GM18505 (cell line): ENCODE data around the gene ZNF445.
"Not testable (repeated sequence)": the region's sequence is repeated elsewhere in the genome, so short reads cannot be mapped to it uniquely, and the experiment has no call there.

Source experiments
- ATAC-seq: cut with Tn5 transposase; IDR thresholded peaks from one replicate; pipeline ENCODE4 v1.9.1; 2021; ENCODE audit not compliant: unreplicated experiment
- POLR2A ChIP-seq: IDR thresholded peaks from 4 replicates; pipeline ENCODE4 v1.6.1; 2011; ENCODE audit warnings: borderline replicate concordance; ENCODE audit not compliant: insufficient read depth, insufficient read length; ENCODE audit errors: extremely low read depth

The ZNF445 gene

DNA sequence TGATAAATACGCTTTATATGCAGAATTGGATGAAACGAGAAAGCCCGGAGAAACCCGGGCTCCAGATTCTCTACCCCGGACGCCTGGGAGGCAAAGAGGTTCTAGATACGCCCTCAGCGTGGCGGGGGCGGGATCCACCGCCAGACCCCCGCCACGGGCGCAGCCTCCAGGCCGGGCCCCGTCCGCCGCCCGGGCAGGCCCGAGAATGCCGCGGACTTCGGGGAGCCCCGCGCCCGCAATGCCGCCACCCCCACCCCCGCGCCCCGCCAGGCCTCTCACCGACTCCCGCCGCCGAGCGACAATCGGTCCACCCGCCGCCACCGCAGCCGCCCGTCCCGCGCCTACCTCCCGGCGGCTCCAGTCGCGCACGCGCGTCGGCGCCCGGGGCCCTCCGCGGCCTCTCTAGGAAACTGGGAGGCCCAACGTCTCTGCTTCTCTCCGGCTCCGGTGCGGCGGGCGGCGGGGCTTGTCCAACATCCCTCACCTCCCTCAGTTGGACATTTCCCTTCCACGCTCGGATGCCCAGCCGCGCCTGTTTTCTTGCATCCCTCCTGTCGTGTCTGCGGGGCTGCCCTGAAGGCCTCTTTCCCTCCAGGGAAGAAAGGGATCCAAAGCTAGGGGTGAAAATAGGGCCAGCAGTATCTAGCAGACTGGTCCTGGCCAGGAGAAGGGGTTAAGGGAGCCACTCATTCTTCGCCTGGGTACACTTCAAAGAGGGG lies at the start of gene ZNF445:
ZNF445 (minus strand) TSS at position 359 of the 719 bp plus-strand sequence. CDS start 22,121 bp downstream, outside the sequence.
- peak; percentile 82 for ATAC-seq

DNA sequence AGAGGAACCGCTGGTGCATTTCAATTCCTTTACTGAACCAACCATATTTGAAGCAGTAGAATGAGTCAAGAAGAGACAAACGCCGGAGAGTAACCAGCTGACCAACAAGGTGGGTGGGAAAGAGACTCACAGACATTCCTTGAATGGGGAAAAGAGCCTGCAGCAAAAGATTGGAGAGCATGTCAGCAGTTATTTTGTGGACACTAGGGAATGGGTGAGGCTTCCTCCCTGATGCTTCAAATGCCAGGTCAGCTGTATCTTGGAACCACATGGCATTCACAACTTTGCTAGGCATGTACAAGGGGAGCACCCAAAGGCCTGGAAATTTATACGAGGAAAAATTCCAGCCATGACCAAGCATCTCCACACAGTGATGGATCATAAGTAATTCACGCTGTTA lies 47.6 kb upstream of the ZNF445 start:
- ATAC-seq: no peak
- TF ChIP-seq POLR2A: no peak

More for the DNA sequence above, at the start of gene ZNF445:
- TF ChIP-seq POLR2A: peak; percentile 77

DNA sequence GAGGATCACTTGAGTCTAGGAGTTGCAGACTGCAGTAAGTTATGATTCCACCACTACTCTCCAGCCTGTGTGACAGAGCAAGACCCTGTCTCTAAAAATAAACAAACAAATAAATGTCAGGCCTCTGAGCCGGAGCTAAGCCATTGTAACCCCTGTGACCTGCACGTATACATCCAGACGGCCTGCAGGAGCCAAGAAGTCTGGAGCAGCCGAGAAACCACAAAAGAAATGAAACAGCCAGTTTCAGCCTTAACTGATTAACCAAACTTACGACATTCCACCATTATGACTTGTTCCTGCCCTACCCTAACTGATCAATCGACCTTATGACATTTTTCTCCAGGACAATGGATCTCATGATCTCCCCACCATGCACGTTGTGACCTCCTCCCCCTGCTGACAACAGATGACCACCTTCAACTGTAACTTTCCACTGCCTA lies 45.0 kb upstream of the ZNF445 start:
- no peak for ATAC-seq
- TF ChIP-seq POLR2A: no peak

DNA sequence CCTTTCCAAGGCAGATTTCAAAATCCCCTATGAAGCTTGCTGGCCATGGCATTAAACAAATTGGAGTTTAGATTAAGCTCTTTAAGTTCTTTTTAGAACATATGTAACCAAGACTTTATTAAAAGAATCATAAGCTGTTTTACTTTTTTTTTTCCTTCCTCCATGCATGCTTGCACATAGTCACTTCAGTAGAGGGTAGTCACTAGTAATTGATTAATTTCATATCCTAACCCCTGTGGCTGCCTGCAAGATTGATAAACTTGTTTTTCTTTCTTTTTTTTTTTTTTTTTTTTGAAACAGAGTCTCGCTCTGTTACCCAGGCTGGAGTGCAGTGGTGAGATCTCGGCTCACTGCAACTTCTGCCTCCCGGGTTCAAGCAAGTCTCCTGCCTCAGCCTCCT lies 44.3 kb upstream of the ZNF445 start:
- TF ChIP-seq POLR2A: no peak
- no peak for ATAC-seq

- ATAC-seq: no peak
Observed at GRCh38 chr3:44518782-44519156, 41.3 kb upstream of the ZNF445 start.

GRCh38 chr3:44516230-44516629 lies 38.8 kb upstream of the ZNF445 start:
- TF ChIP-seq POLR2A: no peak
- ATAC-seq: no peak

More at GRCh38 chr3:44518782-44519156, 41.3 kb upstream of the ZNF445 start:
- no peak for TF ChIP-seq POLR2A

DNA sequence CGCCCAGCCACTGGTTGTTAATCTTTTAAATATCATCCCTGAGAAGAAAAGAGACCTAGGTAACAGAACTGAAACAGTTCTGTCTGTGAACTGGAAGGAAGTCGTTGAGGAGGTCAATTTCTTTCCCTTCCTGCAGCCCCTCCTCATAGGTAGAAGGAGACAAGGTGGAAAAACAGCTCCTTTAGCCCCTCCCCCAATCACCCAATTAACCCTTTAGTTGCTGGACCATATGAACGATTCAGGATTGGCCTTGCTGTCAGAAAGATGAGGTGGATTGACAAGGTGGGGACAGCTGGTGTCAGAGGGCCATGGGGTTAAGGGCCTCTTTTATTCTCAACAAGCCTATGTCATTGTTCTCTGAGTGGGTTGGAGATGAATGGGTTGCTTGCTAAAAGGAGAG lies 36.0 kb upstream of the ZNF445 start:
- ATAC-seq: no peak

DNA sequence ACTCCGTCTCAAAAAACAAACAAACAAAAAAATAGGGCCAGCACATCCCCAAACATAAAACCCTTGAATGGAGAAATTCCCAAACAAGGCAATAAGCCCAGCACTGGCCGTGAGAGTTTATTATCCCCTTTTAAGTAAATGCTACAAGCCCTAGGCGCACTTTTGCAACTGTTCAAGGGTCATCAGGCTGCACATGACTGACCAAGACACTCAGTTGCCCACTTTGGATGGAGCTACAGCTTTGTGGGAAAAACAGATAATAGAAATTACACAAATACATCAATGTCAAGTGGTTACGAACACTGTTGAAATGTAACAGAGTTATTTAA lies 33.7 kb upstream of the ZNF445 start:
- TF ChIP-seq POLR2A: no peak
- ATAC-seq: no peak

More for the DNA sequence above, 36.0 kb upstream of the ZNF445 start:
- TF ChIP-seq POLR2A: no peak

- ATAC-seq: peak; percentile 33
- no peak for TF ChIP-seq POLR2A
Observed at GRCh38 chr3:44510000-44510368, 32.5 kb upstream of the ZNF445 start.

DNA sequence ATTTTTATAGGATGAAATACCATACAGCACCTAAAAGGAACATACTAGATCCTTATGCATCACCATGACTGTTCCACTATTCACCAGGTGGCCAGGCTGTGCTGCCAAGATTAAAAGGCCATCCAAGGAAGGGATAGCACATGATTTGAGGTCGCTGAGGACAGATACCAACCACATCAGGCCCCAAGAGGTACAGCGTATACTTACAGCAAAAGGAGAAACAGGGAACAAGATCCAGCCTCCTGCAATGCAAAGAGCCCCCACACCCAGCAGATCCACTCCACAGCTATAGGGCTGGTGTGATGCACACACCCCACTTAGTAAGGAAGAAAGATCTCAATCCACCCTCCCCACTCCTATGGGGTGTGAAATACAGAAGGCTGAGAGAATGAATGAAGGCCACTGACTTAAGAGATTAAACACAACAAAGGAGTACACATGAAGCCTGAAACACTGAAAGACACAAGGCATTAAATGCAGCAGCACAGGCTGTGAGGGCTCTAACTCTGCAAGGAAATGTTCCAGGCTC lies 32.0 kb upstream of the ZNF445 start:
- ATAC-seq: no peak
- TF ChIP-seq POLR2A: no peak

GRCh38 chr3:44506961-44507360 lies 29.5 kb upstream of the ZNF445 start:
- ATAC-seq: no peak
- no peak for TF ChIP-seq POLR2A

- TF ChIP-seq POLR2A: no peak
- ATAC-seq: no peak
Observed at GRCh38 chr3:44506556-44506955, 29.1 kb upstream of the ZNF445 start.

DNA sequence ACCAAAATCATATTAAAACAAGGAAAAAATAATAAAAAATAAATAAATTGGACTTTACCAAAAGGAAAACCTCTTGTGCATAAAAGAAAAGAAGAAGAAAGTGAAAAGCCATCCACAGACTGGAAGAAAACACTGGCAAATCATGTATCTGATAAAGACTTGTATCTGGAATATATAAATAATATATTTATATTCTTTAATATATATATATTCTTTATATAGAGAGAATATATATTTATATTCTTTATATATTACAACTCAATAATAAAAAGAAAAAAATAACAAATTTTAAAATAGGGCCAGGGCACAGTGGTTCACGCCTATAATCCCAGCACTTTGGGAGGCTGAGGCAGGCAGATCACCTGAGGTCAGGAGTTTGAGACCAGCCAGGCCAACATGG lies 27.1 kb upstream of the ZNF445 start:
- TF ChIP-seq POLR2A: no peak

DNA sequence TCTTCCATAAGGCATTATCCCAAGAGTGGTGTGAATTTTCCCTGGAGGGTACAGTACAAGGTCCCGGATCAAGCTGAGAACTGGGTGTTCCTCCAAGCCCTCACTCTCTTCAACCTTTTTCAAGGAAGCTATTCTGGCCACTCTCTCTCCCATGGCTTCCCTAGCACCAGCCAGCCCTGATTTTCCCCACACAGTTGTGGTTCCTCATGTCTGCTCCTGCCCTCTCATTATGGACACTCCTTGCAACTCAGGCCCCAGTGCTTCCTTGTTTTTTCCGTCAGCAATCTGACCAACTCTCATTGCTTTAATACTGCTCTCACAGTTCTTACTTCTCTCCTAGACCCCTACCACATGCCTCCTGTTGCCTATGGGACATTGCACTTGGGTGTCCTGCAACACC lies 25.7 kb upstream of the ZNF445 start:
- ATAC-seq: not testable (repeated sequence)

More for the DNA sequence above, 27.1 kb upstream of the ZNF445 start:
- no peak for ATAC-seq
